Hindlimb muscle (tissue), 1 donor: ENCODE results near the gene SHMT2. TPM values are rescaled to one million over a fixed set of nuclear protein-coding genes. Genes with fewer than 3 reads are reported as not detected.

Experiments used
- DNase-seq: peaks from one replicate; pipeline ENCODE4 v3.0.0-alpha.2; 2013
- polyA plus RNA-seq: library from polyadenylated mRNA; unstranded; fragments of 120-200 nt; gene quantifications from one replicate; pipeline ENCODE4 v1.2.1, GENCODE V29; 2013; ENCODE audit not compliant: insufficient read length

The SHMT2 gene
- polyA plus RNA-seq, 1 donor: 65.1 TPM

- DNase-seq: no peak
Measured at GRCh38 chr12:57215065-57215464, 14.4 kb upstream of the SHMT2 start.

- DNase-seq: no peak
Measured at GRCh38 chr12:57215668-57216013, 13.9 kb upstream of the SHMT2 start.

DNA sequence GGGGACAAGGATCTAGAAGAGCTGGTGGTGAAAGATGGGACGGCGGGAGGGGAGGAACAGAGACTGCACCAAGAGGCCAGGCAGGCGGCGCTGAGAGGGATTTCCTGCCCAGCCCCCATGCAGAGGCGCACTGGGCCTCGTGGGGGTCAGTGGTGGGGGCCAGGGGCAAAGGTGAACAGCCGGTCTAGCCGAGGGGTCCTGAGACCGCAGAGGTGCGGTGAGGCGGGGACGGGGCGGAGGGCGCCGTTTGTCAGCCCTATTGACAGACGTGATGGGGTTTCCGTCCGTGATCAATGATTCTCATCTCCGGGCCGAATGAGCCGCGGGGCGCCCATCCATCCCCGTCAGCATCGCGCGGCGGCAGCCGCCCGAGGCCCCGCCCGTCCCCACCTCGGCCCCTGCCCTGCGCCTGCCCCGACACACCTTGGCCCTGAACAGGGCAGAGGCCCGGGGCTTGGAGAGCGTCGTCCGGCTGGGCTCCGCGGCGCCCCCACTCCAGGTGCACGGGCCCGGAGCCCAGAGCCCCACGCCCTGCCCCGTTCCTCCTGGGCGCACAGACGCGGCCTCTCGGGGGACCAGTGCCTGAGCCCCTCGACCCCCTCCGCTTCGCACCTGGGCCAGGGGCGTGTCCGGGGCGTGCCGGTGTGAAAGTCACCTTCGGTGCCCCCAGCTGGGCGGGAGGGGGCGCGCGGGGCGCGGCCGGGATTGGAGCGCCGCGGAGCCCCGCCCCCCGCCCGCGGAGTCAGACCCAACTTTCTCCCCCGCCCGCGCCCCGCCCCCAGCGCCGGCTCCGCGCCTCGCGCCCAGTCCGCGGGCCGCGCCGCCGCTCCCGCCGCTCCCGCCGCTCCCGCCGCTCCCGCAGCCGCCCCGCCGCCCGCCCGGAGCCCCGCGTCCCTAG is 13.2 kb upstream of the SHMT2 start, which contains the start of gene NXPH4:
Gene NXPH4 (plus strand): TSS at position 781 of the 898 bp plus-strand sequence. CDS start 176 bp downstream, outside the sequence.
- DNase-seq: no peak

DNA sequence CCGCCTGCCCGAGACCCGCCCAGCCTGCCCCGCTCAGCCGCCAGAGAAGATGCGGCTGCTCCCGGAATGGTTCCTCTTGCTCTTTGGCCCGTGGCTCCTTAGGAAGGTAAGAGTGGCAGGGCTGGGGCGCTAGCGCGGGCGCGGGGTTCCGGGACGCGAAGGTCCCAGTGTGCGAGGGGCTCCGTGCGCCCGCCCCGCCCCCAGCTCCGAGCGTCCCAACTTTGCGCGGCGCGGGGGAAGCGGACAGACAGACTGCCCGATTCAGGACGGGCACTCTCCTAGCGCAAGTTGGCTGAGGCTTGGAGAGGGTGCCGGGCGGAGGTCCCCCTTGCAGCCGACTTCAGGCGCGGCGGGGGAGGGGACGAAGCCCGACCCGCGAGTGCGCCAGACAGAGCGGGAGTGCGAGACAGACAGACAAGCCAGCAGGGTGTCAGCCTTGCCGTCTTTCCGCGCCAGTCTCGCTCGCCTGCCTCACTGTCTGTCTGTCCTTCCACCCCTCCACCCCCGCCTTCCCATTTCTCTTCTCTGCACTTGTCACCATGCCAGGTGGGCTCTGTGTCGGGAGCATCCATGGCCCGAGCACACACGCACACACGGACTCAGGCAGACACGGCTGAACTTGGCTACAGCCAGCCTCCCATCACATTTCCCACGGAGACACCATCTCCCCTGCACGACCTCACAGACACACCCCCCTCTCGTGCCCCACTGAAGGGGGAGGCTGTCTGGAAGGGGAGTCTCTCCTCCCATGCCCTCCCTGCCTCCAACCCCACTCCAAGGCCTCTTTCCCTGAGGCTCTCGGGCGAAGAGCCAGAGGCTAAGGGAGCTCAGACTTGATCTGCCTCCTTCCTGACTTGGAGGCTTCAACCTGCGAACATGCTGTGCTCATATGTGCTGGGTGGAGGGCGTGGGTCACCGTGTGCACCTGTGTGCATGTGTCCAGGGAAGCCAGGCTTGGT is 12.3 kb upstream of the SHMT2 start:
- no peak for DNase-seq

GRCh38 chr12:57218030-57218853 is 11.3 kb upstream of the SHMT2 start:
- no peak for DNase-seq

GRCh38 chr12:57219205-57219992 is 10.1 kb upstream of the SHMT2 start:
- no peak for DNase-seq

DNA sequence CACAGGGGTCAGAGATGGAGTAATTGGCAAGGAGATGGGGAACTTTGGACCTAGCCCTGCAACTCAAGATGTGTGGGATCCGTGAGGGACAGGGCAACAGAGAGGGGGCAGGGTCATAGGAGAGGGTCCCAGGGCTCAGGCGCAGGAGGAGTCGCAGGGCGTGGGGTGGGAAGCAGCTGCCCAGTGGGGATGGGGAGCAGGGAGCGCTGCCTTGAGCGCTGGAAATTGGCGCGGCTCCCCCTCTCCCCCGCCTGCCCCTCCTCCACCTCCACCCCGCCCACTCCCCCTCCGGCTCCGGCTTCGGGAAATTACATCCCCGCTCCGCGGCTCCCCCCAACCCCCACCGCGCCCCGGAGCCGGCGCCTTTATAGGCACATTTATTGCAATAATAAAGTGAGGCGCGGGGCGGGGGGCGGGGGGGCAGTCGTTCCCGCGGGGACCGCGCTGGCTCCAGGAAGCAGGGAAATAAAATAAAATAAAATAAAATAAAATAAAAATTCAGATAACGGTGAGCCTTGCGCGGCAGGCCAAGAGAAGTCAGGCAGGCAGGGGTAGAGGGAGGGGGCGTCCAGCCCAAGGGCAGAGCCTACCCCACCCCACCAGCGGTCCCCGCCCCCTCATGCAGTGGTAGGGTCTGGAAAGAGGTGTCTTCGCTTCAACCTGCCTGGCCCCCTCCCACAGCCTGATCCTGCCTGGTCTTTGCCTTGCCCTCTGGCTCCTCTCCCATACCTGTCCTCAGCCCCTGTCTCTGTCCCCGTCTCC is 9.3 kb upstream of the SHMT2 start:
- no peak for DNase-seq

- DNase-seq: no peak
Measured at GRCh38 chr12:57220770-57221168, 8.7 kb upstream of the SHMT2 start.

- no peak for DNase-seq
Measured at GRCh38 chr12:57221169-57221917, 8.2 kb upstream of the SHMT2 start.

DNA sequence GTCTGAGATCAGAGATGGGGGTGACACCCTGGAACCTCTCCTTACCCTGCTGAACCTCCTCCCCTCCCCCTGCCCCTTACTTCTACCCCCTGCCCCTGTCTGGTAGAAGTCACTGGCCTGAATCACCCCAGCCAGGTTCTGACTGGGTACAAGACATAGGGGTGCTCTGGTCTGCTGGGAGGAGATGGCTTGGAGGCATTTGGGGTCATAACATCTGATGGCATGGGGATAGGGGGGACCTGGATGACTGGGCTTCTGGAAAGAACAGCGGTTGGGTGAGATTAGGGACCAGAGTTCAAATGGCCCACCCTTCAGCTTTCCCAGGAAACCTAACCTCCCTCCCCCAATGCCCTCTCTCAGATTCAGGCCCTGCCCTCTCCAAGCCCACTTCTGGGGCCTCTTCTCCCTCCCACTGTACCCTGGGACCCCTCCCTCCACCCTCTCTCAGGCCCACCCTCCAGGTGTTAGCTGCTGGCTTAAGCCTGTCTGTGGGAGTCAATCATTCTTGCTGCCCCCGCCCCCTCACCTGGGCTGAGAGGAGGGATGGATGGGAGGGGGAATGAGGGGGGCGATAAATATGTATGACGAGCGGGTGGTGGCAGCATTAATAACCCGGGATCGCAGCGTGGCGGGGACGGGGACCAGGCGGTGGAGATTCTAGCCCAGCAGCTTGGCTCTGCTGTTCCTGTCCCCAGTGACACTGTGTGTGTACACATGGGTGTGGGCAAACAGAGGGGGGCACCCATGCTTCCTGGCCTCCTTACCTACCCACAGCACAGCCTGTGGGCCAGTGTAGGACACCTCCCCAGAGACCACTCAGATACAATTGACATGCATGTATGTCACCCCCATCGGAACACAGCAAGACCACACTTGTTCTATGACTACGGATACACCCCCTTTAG is 7.0 kb upstream of the SHMT2 start:
- no peak for DNase-seq

GRCh38 chr12:57223191-57224165 is 6.0 kb upstream of the SHMT2 start:
- no peak for DNase-seq

- DNase-seq: no peak
Measured at GRCh38 chr12:57224278-57224972, 5.1 kb upstream of the SHMT2 start.

DNA sequence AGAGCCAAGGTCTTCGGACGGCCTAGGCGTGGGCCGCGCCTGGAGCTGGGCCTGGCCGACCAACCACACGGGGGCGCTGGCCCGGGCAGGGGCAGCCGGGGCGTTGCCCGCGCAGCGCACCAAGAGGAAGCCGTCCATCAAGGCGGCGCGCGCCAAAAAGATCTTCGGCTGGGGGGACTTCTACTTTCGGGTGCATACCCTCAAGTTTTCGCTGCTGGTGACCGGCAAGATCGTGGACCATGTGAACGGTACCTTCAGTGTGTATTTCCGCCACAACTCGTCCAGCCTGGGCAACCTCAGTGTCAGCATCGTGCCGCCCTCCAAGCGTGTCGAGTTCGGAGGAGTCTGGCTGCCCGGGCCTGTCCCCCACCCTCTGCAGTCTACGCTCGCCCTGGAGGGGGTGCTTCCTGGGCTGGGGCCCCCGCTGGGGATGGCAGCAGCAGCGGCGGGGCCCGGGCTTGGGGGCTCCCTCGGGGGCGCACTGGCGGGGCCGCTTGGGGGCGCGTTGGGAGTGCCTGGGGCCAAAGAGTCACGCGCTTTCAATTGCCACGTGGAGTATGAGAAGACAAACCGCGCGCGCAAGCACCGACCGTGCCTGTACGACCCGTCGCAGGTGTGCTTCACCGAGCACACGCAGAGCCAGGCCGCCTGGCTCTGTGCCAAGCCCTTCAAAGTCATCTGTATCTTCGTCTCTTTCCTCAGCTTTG is 4.4 kb upstream of the SHMT2 start:
- no peak for DNase-seq

DNA sequence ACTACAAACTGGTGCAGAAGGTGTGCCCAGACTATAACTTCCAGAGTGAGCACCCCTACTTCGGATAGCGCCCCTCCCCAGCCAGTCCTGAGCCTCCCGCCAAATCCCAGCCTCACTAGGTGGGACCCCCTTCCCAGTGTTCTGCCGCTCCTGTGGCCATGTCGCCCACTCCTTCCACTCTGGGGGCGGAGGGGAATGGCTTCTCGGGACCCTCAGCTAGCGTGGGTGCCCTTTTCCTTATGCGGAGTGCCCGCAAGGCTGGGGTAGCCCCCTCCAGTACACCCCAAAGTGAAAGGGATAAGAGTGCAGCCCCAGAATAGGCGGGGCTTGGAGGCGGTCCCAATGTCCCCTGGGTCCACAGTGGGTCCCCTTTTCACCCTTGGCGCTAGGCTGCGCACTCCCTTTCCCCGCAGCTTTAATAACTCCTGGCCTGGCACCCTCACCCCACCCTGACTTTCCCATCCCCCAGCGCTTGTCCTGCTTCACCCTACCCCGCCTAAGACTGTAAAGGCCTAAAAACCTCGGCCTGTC is 3.8 kb upstream of the SHMT2 start:
- DNase-seq: no peak

DNA sequence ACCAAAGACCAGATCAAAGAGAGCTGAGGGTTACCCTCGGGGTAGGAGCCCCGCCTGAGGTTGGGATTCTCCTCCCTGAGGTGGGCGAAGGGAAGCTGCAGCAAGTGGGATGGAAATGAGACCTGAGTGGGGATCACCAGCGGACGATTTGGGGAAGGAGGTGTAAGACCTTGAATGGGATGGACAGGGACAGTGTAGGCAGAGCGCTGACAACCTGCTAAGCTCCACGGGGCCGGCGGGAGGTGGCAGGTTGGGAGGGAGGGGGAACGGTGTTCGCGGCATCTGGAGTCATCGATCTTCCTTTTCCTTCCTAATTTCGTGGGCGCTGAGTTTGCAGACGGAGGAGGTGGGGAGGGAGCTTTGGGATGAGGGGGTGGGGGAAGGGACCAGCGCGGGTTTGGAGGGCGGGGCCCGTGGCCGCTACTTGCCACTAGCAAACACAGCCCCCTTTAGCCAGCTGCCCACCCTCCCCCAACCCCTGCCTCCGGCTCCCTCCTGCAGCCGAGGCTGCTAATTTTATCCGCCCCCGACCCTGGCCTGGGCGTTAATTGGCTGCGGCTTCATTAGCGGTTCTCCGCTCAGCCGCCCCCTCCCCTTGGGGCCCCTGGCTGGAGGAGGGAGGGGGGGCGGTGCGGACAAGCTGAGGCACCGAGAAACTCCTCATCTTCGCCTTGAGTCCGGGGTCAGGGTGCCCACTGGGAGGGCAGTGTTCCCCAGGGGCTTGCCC is 2.8 kb upstream of the SHMT2 start:
- no peak for DNase-seq
